Iris pigment epithelial cell (primary cell): ENCODE measurements around the gene TPM4.
"Not testable (repeated sequence)": the region's sequence is repeated elsewhere in the genome, so short reads cannot be mapped to it uniquely, and the experiment has no call there.

Experiments used
- DNase-seq: peaks from one replicate; pipeline ENCODE4 v3.0.0-alpha.2; 2011; ENCODE audit warnings: low read depth

Gene TPM4

DNA sequence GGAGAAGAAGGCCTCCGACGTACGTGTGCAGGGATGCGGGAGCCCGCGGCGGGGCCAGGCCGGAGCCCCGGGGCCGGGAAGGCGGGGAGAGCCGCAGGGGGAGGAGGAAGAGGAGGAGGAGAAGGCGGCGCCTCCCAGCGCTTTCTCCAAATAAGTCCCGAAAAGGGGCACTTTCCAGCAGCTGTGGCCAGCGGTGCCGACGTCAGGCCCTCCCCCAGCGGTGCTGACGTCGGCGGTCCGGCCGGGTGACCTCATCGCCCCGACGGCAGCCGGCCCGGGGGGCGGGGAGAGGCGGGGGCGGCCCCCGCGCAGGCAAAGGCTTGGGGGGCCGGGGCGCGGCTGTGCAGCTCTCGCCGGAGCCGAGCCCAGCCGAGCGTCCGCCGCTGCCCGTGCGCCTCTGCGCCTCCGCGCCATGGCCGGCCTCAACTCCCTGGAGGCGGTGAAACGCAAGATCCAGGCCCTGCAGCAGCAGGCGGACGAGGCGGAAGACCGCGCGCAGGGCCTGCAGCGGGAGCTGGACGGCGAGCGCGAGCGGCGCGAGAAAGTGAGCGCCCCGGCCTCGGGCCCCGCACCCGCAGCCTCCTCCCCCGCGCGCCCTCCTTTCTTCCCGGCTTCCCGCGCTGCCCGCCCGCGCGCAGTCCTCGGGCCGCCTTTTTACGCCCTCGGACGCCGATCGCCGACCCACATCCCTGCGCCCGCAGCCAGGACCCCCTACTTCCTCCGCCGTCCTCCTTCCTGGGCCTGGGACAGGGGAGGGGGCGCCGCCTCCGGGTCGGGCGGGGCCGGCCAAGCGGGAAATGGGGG is at the start of gene TPM4:
TSS of gene TPM4 (plus strand) at position 342 of the 804 bp plus-strand sequence. CDS start at position 413, 71 bp downstream.
- peak; percentile 92 for DNase-seq

DNA sequence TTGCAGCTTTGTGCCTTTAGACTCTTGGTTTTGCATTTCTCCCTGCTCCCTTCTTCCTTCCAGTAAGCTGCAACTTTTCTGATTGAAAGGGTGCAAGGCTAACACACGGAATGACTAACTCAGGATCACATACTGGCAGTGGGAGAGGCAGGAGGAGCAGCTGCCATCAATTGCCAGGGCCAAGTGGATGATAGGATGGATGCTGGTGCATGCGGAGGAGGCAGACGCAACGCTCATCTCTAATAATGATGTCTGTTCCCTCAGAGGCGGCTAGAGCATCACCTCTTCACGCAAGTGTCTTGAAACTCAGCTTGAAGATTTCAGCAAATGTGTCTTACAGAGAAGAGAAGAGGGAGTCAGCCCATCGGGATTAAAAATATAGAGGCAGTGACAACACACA is 49.5 kb upstream of the TPM4 start:
- no peak for DNase-seq

DNA sequence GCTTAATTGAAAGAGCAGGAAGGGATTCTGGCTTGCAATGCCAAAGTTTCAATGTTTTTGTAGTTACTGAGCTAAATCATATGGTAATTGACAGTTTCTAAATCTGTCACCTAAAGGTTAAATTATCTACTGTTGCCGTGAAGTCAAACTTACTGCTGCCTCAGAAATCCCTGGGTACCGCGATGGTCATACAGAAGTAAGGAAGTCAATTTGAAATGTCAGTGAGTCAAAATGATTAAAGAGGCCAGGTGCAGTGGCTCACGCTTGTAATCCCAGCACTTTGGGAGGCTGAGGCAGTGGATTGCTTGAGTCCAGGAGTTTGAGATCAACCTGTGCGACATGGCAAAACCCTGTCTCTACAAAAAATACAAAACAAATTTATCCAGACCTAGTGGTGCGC is 48.8 kb upstream of the TPM4 start:
- no peak for DNase-seq

DNA sequence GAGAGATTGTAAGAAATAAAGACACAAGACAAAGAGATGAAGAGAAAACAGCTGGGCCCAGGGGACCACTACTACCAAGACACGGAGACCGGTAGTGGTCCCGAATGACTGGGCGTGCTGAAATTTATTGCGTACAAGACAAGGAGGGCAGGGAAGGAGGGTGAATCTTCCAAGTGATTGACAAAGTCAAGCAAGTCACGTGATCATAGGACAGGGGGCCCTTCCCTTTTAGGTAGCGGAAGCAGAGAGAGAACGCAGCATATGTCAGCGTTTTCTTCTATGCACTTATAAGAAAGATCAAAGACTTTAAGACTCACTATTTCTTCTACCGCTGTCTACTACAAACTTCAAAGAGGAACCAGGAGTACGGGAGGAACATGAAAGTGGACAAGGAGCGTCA is 46.1 kb upstream of the TPM4 start:
- not testable (repeated sequence) for DNase-seq

DNA sequence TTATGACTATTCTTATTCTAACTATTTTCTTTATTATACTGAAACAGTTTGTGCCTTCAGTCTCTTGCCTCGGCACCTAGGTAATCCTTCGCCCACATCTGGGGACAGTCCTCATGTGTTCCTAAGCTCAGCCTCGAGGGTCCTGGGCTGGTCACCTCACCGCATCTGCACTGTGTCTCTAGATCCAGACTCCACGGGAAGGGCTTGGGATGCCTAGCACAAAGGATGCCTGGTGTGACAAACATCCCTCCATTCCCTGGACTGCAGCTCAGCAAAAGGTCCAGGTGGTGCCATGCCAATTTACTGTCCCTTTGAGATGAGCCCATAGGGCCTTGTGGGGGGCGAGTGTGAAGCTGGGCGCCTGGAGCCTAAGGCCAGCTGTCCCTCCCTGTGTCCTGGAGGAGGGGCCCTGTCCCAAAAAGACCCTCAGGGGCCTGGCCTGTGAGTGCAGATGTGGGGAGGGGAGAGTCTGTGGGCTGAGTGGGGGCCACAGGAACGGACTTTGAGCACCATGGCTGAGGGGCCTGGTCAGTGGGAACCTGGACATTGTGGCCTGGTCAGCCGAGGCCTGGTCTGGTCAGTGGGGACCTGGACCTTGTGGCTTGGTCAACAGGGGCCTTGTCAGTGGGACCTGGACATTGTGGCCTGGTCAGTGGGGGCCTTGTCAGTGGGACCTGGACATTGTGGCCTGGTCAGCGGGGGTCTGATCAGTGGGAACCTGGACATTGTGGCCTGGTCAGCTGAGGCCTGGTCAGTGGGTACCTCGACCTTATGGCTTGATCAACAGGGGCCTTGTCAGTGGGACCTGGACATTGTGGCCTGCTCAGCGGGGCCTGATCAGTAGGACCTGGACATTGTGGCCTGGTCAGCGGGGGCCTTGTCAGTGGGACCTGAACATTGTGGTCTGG is 45.1 kb upstream of the TPM4 start:
- no peak for DNase-seq

DNA sequence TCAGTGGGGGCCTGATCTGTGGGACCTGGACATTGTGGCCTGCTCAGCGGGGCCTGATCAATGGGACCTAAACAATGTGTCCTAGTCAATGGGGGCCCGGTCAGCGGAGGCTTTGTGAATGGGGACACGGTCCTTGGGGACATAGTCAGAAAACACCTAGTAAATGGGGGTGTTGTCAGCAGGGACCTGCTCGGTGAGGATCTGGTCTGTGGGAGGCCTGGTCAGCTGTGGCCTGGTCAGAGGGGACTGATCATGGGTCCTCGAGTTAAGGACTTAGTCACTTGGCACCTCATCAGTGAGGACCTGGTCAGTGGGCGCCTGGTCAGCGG is 44.5 kb upstream of the TPM4 start:
- no peak for DNase-seq

DNA sequence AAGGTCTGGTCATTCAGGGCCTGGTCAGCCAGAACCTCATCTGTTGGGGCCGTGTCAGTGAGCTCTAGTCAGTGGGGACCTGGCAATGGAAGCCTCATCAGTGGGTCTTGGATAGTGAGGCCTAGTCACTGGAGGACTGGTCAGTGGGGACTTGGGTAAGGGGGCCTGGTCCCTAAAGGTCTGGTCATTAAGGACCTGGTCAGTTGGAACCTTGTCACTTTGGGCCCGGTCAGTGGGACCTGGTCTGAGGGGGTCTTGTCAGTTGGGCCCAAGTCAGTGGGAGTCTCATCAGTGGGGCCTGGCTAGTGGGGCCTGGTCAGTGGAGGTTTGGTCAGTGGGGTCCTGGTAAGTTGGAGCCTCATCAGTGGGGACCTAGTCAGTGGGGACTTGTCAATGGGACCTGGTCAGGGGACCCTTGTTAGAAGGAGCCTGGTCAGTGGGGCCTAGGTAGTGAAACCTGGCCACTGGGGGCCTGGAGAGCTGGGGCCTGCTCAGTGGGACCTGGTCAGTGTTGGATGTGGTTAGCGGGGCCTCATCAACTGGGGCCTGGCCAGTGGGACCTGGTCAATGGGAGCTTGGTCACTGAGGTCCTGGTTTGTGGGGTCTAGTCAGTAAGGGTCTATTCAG is 43.7 kb upstream of the TPM4 start:
- DNase-seq = no peak

DNA sequence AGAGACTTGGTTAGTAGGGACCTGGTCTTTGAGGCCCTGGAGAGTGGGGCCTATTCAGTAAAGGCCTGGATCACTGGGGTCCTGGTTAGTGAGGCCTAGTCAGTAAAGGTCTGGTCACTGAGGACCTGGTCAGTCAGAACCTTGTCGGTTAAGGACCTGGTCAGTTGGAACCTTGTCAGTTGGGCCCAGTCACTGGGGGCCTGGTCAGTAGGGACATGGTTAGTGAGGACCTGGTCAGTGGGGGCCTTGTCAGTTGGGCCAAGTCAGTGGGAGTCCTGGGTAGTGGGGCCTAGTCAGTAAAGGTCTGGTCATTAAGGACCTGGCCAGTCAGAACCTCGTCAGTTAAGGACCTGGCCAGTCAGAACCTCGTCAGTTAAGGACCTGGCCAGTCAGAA is 43.2 kb upstream of the TPM4 start:
- no peak for DNase-seq

DNA sequence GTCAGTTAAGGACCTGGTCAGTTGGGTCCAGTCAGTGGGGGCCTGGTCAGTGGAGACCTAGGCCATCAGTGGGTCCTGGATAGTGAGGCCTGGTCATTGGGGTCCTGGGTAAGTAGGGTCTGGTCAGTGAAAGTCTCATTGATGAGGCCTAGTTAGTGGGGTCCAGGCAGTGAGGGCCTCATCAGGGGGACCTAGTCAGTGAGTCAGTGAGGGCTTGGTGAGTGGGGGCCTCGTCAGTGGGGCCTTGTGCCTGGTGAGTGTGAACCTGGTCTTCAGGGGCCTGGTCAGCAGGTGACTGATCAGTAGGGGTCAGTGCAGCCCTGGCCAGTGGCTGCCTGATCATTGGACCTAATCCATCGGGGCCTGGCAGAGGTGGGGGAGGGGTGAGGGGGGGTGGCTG is 42.6 kb upstream of the TPM4 start:
- no peak for DNase-seq

DNA sequence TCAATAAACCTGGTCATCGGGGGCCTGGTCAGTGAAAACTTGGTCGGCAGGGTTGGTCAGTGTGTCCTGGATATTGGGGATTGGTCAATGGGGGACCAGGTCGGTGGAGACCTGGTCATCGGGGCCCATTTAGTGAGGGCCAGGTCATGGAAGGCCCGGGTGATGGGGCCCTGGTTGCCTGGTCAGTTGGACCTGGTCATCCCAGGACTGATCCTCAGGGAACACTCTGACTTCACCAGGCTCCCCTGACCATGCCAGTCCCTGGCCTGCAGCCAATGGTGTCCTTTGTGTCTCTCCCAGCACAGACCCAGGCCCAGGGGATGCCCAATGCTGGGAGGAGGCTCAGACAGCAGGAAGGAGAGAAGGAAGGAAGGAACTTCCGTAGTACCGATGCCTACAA is 42.1 kb upstream of the TPM4 start:
- DNase-seq = no peak

DNA sequence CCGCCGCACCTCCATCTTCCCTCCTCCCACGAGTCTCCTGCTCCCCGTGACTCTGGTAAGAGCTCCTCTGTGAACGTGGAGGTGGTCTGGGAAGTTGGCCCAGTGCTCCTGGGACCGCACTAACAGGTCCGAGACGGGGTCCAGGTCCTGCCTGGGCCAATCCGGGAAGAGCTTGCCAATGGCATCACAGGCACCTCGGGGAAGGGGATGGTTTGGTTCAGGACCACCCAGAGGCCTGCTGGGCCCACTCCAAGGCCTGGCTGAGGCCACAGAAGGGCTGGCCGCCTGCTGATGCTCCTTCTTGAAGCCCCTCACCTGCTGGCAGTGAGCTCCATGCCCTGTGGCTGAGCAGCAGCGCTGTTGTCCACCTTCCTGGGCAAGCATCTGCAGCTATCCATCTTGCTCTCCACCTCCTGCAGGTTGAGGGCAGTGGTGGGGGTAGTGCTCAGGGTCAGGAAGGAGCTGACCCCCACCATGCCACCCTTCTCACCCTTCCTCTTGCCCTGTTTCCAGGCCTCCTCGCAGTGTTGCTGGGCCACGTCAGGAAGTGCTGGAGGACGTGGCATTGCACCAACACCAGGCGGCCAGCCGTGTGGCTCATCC is 41.2 kb upstream of the TPM4 start:
- DNase-seq = no peak

DNA sequence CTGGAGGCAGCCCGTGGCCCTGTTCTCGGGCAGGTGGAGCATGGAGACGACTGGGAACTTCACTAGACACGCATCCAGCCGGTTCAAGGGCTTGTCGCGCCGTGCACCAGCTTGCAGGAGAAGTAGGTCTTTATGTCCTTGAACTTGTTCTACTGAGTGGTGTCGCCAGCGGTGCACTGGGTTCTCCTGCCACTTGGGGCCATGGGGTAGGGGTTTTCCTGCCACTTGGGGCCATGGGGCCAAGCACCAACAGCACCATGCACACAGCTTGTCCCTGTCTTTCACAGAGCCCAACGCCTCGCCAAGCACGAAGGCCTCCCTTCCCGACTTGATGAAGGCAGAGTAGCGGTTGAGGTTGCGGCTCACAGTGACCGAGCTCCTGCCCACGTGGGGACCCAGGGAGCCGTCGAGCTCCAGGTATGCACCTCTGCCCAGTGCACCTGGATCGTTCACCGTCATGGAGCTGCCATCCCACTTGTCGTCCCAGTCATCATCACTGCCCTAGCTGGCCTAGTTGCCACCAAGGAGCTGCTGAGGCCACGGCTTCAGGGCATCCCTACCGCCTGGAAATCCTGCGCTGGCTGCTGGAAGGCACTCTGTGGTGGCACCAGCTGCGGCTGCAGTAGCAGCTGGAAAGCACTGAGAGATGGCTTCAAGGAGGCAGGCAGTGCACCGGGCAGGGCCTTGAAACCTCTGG is 40.5 kb upstream of the TPM4 start:
- no peak for DNase-seq

DNA sequence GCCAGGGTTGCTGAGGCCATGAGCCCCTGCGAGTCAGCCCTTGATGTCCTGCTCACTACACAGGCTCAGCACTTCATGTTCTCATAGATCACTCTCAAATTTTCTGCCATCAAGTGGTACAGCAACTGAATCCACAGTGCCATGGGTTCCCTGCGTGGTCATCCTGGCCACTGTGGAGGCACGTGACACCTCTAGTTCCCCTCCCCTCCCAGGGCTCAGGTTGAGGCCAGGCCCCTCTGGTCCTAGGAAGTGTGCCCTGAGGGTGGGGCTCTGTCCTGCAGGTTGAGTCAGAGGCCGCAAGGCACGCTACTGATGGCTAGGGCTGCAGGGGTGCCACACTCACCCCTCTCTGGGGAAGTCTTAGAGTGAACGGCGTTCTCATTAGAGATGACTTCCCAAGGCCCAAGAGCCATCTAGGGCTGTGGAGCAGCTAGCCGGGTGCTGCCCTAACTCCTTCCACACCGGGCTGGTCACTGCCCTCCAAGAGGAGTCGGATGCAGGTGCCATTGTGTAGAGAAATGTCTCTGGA is 39.8 kb upstream of the TPM4 start:
- no peak for DNase-seq

DNA sequence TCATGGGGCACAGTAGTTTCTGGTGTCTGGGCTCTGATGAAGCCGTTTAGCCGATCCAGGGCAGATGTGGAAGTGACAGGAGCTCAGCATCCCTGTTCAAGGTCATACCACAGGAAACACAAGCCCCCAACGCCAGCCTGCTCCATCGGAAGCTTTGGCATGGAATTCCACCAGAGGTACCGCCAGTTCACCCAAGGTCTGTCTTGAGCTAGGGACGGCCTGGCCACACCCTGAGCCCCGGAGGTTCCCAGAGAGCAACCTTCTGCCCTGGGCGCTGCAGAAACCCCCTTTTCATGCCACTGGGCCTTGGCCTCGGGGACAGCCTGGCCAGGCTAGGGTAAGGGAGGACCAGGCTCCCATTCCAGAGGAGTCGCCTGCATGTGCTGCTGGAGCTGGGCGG is 39.4 kb upstream of the TPM4 start:
- DNase-seq = no peak

DNA sequence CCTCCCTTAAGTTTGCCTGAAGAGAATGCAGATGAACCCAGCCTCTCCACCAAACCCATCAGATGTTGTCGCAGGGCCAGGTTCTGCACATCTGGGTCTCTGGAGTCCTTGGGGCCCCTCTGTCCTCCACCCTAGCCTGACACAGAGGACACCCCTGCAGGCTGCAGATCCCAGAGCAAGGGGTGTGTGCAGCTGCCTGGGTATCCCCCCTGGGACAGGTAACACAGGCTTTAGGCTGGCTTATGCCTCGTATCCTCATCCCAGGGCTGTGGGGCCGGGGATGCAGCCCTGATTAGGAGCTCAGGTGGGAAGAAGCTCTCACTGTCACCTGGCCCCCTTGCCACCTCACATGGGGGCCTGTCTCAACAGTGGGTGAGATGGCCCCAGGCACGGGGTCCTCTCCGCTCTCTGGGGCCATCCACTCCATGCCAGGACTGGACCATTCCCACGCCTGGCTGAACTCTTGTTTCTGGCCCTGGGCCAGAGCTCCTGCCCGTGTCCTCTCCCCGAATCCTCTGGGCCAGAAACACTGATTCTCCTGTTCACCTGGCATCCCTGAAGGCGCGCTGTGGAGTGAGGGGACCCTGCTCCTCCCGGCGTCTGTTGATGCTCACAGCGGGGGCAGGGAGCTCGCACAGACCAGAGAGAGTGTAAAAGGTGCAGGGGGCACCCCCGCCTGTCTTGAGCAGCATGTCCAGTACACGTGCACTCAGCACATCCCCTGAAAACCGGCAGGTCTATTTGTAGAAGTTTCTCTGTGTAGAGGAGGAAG is 38.7 kb upstream of the TPM4 start:
- no peak for DNase-seq

DNA sequence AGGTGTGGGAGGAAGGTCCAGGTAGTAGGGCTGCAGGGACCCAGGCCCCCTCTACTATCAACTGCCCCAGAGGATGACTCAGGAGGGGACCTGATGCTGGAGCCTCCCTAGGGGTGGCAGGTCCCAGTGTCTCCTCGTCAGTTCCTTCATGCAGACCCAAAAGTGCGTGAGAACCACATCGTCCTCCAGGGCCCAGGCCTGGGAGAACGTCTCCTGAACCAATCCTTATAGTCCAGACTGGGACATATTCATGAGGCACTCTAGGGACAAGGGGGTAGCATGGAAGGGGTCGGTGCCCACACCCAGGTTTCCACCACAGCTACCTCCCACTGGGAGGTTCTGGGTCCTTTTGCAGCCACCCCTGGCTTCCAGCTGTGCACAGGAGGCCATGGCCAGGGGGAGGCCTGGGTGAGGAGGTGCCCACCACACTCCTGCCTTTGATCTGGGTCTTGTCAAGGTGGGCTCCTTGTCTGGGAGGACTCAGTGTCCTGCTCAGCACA is 38.0 kb upstream of the TPM4 start:
- DNase-seq = no peak

DNA sequence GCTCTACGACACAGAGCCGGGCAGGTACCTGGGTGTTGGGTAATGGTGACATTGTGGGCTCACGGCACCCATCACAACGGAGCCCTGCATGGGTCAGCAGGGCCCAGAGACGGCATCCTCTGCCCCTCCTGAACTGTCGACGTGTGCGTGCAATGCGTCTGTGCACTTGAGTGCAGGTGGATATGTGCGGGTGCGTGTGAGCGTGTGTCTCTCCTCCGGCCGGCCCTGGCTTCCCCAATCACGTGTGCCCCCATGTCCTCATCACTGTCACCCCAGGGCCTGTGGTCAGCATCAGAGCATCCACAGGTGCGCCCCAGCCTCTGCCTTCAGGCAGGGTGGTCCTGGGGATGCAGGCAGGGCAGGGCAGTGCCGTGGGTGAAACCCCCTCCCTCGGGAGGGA is 37.2 kb upstream of the TPM4 start:
- no peak for DNase-seq

DNA sequence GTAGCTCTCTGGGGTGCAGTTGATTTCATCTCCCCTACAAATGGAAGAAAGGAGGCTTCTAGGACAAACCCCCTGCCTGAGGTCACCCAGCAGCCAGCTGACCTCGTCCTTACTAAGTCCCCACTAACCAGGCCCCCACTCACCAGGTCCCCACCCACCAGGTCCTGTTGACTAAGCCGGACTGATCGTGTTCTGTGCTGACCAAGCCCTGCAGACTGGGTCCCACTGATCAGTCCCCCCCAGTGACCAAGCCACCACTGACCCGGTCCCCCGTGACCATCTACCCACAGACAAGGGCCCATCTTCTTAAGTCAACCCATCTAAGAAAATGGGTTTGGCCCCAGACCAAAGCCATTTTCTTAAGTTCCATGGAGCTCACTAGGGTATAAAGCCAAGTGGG is 36.8 kb upstream of the TPM4 start:
- no peak for DNase-seq

DNA sequence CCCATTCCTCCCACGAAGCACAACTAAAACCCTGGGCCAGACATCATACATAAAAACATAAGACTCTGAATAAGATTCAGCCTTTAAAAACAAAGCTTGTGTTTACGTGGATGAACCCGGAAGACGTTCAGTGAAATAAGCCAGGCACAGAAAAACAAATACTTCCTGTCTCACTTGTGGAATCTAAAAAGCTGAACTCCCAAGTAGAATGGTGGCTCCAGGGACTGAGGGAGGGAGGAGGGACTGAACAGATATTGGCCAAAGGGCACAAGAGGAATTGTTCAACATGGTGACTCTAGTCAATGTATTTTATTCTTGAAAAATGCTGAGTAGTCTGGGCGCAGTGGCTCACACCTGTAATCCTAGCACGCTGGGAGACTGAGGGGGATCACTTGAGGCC is 35.7 kb upstream of the TPM4 start:
- DNase-seq = peak; percentile 28

DNA sequence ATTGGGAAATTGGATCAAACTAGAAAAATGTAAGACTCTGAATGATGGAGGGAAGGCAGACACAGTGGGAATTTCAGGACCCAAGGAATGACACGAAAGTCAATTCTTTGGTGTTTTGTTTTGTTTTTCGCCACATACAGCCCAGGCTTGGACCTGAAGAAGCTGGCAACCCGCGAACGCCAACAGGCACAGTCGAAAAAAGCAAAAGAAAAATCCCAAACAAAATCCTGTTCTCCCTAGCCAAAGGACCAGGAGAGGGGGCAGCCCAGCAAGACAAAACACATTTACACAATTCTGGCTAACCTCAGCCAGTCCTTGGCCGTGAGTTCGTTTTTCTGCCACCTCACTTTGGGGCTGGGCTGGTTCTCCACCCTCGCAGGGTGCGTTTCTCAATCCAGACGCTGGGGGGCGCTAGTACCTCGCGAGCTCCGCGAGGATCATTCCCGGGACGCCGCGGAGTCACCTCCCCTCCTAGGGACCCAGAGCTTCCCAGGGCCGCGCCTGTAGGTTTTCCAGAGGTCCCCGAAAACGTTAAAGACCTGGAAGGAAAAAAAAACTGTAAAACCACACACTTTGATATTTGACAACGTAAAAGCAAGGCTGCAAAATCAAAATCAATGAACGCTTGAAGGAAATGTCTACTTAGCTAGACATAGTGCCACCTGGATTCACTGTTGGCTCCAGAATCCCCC is 34.9 kb upstream of the TPM4 start:
- DNase-seq = peak; percentile 51
